HEK293 (cell line): ENCODE results near the gene PCDHGC5.

Source experiments
- ZFP3 ChIP-seq: fragments of 450-650 bp; formaldehyde crosslinking; IDR thresholded peaks from 2 replicates; pipeline ENCODE4 v1.5.1; 2016; ENCODE audit warnings: low read depth, missing biosample characterization, missing genetic modification characterization
- ZNF221 ChIP-seq: fragments of 450-650 bp; formaldehyde crosslinking; IDR thresholded peaks from 2 replicates; pipeline ENCODE4 v1.5.1; 2017; ENCODE audit warnings: missing biosample characterization, missing genetic modification characterization, borderline replicate concordance
- TF ChIP-seq, protein P1 (sequence below): fragments of 450-650 bp; formaldehyde crosslinking; IDR thresholded peaks from 2 replicates; pipeline ENCODE4 v1.5.1; 2016; ENCODE audit warnings: missing biosample characterization, missing genetic modification characterization

DNA sequence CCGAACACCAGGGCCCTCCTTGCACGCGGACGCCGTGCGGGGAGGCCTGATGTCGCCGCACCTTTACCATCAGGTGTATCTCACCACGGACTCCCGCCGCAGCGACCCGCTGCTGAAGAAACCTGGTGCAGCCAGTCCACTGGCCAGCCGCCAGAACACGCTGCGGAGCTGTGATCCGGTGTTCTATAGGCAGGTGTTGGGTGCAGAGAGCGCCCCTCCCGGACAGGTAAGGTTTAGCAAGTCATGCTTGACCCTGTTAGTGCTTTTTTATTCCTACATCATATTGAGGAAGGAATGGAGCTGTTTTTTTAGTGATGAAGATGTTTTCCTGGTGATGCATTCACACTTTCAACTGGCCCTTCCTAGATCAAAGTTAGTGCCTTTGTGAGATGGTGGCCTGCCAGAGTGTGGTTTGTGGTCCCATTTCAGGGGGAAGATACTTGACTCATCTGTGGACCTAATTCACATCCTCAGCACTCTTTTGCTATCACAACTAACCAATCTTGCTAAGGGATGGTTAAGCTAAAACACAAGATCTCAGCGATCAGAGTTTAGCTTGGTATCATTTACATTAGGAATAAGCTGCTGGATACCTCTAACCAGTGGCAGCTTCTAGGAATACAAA is 10.4 kb upstream of the PCDHGC5 start:
- TF ChIP-seq, protein P1, sequence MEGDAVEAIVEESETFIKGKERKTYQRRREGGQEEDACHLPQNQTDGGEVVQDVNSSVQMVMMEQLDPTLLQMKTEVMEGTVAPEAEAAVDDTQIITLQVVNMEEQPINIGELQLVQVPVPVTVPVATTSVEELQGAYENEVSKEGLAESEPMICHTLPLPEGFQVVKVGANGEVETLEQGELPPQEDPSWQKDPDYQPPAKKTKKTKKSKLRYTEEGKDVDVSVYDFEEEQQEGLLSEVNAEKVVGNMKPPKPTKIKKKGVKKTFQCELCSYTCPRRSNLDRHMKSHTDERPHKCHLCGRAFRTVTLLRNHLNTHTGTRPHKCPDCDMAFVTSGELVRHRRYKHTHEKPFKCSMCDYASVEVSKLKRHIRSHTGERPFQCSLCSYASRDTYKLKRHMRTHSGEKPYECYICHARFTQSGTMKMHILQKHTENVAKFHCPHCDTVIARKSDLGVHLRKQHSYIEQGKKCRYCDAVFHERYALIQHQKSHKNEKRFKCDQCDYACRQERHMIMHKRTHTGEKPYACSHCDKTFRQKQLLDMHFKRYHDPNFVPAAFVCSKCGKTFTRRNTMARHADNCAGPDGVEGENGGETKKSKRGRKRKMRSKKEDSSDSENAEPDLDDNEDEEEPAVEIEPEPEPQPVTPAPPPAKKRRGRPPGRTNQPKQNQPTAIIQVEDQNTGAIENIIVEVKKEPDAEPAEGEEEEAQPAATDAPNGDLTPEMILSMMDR (tag by site-specific recombination): no peak
- TF ChIP-seq ZNF221 (tag by site-specific recombination) (no peak), ZFP3 (tag by site-specific recombination) (no peak)
